Fibroblast of lung (primary cell): ENCODE measurements around the gene PER2. TPM values are rescaled to one million over a fixed set of nuclear protein-coding genes. Genes with fewer than 3 reads are reported as not detected.

ENCODE experiments used
- DNase-seq, 2 donors: peaks; one replicate each; pipeline versions ENCODE4 v3.0.0 to v3.0.0-alpha.2; 2010; ENCODE audit warnings: low read depth in 2 of 2
- H2AFZ ChIP-seq: 2 replicates; pipeline ENCODE4 v1.5.1; 2012; ENCODE audit warnings: low read length, control low read depth, inconsistent platforms
- H3K27ac ChIP-seq: 2 replicates; pipeline ENCODE4 v1.5.1; 2011; ENCODE audit warnings: low read length, control low read depth; ENCODE audit not compliant: insufficient read depth
- H3K27me3 ChIP-seq: 2 replicates; pipeline ENCODE4 v1.5.1; 2011; ENCODE audit warnings: mild to moderate bottlenecking, low read length; ENCODE audit not compliant: control insufficient read depth, insufficient read depth
- H3K36me3 ChIP-seq: 2 replicates; pipeline ENCODE4 v1.5.1; 2011; ENCODE audit warnings: low read length; ENCODE audit not compliant: control insufficient read depth, insufficient read depth
- H3K4me1 ChIP-seq: 2 replicates; pipeline ENCODE4 v1.5.1; 2011; ENCODE audit warnings: low read length; ENCODE audit not compliant: control insufficient read depth, insufficient read depth; ENCODE audit errors: extremely low read depth
- H3K4me2 ChIP-seq: 2 replicates; pipeline ENCODE4 v1.5.1; 2011; ENCODE audit warnings: low read length, control low read depth; ENCODE audit not compliant: insufficient read depth; ENCODE audit errors: extremely low read depth
- H3K4me3 ChIP-seq, 4 experiments: fragments of 200-600 bp in 1 of 4; sonication (generic) in 1 of 4; replicated peaks in 1 of 4; 2 replicates each; pipeline ENCODE4 v1.5.1; 2011 to 2016; ENCODE audit warnings: low read length in 4 of 4, low read depth in 3 of 4, mild to moderate bottlenecking in 3 of 4, control low read depth in 2 of 4, inconsistent platforms in 1 of 4, mixed read lengths in 1 of 4; ENCODE audit not compliant: insufficient read depth in 1 of 4; ENCODE audit errors: control extremely low read depth in 1 of 4
- H3K79me2 ChIP-seq: 2 replicates; pipeline ENCODE4 v1.5.1; 2012; ENCODE audit warnings: mild to moderate bottlenecking, low read length, inconsistent platforms; ENCODE audit not compliant: control insufficient read depth, insufficient read depth
- H3K9ac ChIP-seq: 2 replicates; pipeline ENCODE4 v1.5.1; 2011; ENCODE audit warnings: mild to moderate bottlenecking, low read length, control low read depth; ENCODE audit not compliant: insufficient read depth
- H3K9me3 ChIP-seq: 2 replicates; pipeline ENCODE4 v1.5.1; 2012; ENCODE audit warnings: low read depth, low read length; ENCODE audit not compliant: control insufficient read depth, insufficient read depth
- H4K20me1 ChIP-seq: 2 replicates; pipeline ENCODE4 v1.5.1; 2011; ENCODE audit warnings: low read length; ENCODE audit not compliant: control insufficient read depth, insufficient read depth; ENCODE audit errors: extremely low read depth
- CTCF ChIP-seq, 2 donors: IDR thresholded peaks in 1 of 2; conservative IDR thresholded peaks in 1 of 2; 1 replicate in 1 of 2; 2 replicates in 1 of 2; pipeline ENCODE4 v1.5.1; 2011 to 2012; ENCODE audit warnings: low read length in 2 of 2, control low read depth in 1 of 2, inconsistent platforms in 1 of 2, low read depth in 1 of 2, mild to moderate bottlenecking in 1 of 2
- EZH2 ChIP-seq: IDR thresholded peaks from 2 replicates; pipeline ENCODE4 v1.5.1; 2012; ENCODE audit warnings: low read length, control low read depth, mild to moderate bottlenecking; ENCODE audit errors: missing control alignments
- polyA plus RNA-seq, 2 donors: library from polyadenylated mRNA; depleted of rRNA in 1 of 2; stranded (reverse) in 1 of 2; unstranded in 1 of 2; fragments of >200 nt; gene quantifications; 2 replicates each; pipeline ENCODE4 v1.2.1, GENCODE V29; 2011 to 2012; ENCODE audit warnings: missing spikeins in 1 of 2
- total RNA-seq: library from RNA; depleted of rRNA; stranded (reverse); fragments of >200 nt; gene quantifications from 2 replicates; pipeline ENCODE4 v1.2.1, GENCODE V29; 2014

Gene PER2
- total and polyA plus RNA-seq, 2 donors (not counting 1 experiment from before 2014, with no cell fraction given), result 1.9 to 4.6 TPM

GRCh38 chr2:238320246-238320647 lies 31.8 kb upstream of the PER2 start, which contains the start of gene TRAF3IP1:
Gene TRAF3IP1 (plus strand): TSS chr2:238320518. CDS start chr2:238320663, 145 bp downstream.
- H3K4me2 ChIP-seq, result peak within 1 kb of the TSS; percentile 93
- DNase-seq, result peak; percentile 88 to 90
- peak within 1 kb of the TSS; percentile 14 for H3K27ac ChIP-seq
- no peaks in the 10 kb centered on the region for H3K36me3 ChIP-seq
- peaks cover 7% of the 10 kb centered on the region for H3K79me2 ChIP-seq
- no peaks in the 10 kb centered on the region for H3K27me3 ChIP-seq
- H3K9ac ChIP-seq, result peak within 1 kb of the TSS; percentile 67
- no peaks in the 10 kb centered on the region for H3K9me3 ChIP-seq
- H3K4me1 ChIP-seq, result peaks cover 9% of the 10 kb centered on the region
- H4K20me1 ChIP-seq, result no peaks in the 10 kb centered on the region
- peak within 1 kb of the TSS; percentile 63 to 84 (median 68) for H3K4me3 ChIP-seq
- TF ChIP-seq EZH2 (no peak), CTCF (conservative IDR thresholded peaks at IDR 0.05 in 1 of 2, IDR thresholded peaks at IDR 0.05 in 1 of 2; ENCODE audit: low read depth in 1 of 2, low read length in 2 of 2) (no peak)
- H2AFZ ChIP-seq, result peak within 1 kb of the TSS; percentile 54

GRCh38 chr2:238315031-238315595 lies 26.7 kb upstream of the PER2 start:
- Histone ChIP-seq H3K4me2 (no peak overlapping the region), H3K79me2 (no peaks in the 10 kb centered on the region), H3K27me3 (no peaks in the 10 kb centered on the region), H3K9me3 (no peaks in the 10 kb centered on the region), H4K20me1 (no peaks in the 10 kb centered on the region), H3K4me3 (no peak overlapping the region), H3K27ac (no peak overlapping the region), H3K4me1 (peaks cover 2% of the 10 kb centered on the region), H2AFZ (no peak overlapping the region), H3K9ac (no peak overlapping the region), H3K36me3 (no peaks in the 10 kb centered on the region)
- TF ChIP-seq EZH2 (no peak), CTCF (conservative IDR thresholded peaks at IDR 0.05 in 1 of 2, IDR thresholded peaks at IDR 0.05 in 1 of 2; ENCODE audit: low read depth in 1 of 2, low read length in 2 of 2) (no peak)
- DNase-seq, result no peak

GRCh38 chr2:238314576-238314975 lies 26.2 kb upstream of the PER2 start:
- TF ChIP-seq EZH2, result no peak
- no peak for TF ChIP-seq CTCF (conservative IDR thresholded peaks at IDR 0.05 in 1 of 2, IDR thresholded peaks at IDR 0.05 in 1 of 2; ENCODE audit: low read depth in 1 of 2, low read length in 2 of 2)
- Histone ChIP-seq H3K9me3 (no peaks in the 10 kb centered on the region), H3K4me2 (no peak overlapping the region), H3K9ac (no peak overlapping the region), H3K36me3 (no peaks in the 10 kb centered on the region), H3K79me2 (no peaks in the 10 kb centered on the region), H3K27ac (no peak overlapping the region), H2AFZ (no peak overlapping the region), H3K4me3 (no peak overlapping the region), H3K4me1 (no peaks in the 10 kb centered on the region), H3K27me3 (no peaks in the 10 kb centered on the region), H4K20me1 (no peaks in the 10 kb centered on the region)
- no peak for DNase-seq
